Neural progenitor cell (in vitro differentiated cells): ENCODE results near the gene PIK3CD.

Experiments used
- EZH2 ChIP-seq: fragments of 200-600 bp; sonication (generic); IDR thresholded peaks from 2 replicates; pipeline ENCODE4 v1.6.1; 2017; ENCODE audit warnings: antibody characterized with exemption, mild to moderate bottlenecking, moderate library complexity
- EZH2phosphoT487 ChIP-seq: fragments of 200-600 bp; sonication (generic); IDR thresholded peaks from 2 replicates; pipeline ENCODE4 v1.6.1; 2017; ENCODE audit warnings: antibody characterized with exemption
- TF ChIP-seq, protein P1 (sequence below): fragments of 200-600 bp; sonication (generic); IDR thresholded peaks from 2 replicates; pipeline ENCODE4 v1.5.1; 2017; ENCODE audit warnings: antibody characterized with exemption, mild to moderate bottlenecking

DNA sequence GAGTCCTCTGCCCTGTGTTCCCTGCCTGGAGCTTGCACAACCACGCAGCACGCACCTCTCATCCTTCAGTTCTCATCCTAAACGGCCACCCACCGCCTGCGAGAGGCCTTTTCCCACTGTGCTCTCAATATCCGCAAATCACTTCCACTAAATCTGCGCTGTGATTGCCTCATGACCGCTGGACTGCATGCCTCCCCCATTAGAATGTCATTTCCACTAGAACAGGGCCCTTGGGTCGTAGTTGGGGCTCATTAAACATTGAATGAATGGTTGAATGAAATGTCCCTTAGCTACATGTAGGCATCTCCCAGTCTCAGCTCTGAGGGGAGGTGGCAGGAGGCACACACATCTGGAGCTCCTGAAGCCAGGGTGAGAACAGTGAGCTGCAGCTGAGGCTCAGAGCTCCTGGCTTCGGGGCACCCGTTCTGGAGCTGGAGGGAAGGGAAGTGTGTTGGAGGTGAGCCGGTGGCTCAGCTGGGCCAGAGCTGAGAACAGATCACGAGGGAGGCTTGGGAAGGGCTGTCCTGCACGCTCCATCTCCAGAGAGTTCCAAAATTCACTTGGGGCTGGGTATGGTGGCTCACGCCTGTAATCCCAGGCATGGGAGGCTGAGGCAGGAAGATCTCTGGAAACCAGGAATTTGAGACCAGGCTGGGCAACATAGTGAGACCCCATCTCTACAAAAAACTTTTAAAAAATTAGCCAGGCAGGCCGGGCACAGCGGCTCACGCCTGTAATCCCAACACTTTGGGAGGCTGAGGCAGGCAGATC lies 32.4 kb upstream of the PIK3CD start:
- TF ChIP-seq, protein P1, sequence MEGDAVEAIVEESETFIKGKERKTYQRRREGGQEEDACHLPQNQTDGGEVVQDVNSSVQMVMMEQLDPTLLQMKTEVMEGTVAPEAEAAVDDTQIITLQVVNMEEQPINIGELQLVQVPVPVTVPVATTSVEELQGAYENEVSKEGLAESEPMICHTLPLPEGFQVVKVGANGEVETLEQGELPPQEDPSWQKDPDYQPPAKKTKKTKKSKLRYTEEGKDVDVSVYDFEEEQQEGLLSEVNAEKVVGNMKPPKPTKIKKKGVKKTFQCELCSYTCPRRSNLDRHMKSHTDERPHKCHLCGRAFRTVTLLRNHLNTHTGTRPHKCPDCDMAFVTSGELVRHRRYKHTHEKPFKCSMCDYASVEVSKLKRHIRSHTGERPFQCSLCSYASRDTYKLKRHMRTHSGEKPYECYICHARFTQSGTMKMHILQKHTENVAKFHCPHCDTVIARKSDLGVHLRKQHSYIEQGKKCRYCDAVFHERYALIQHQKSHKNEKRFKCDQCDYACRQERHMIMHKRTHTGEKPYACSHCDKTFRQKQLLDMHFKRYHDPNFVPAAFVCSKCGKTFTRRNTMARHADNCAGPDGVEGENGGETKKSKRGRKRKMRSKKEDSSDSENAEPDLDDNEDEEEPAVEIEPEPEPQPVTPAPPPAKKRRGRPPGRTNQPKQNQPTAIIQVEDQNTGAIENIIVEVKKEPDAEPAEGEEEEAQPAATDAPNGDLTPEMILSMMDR = no peak
- TF ChIP-seq EZH2 = no peak
- TF ChIP-seq EZH2phosphoT487 = no peak
